ENCODE data around the gene PIP5K1B.

DNA sequence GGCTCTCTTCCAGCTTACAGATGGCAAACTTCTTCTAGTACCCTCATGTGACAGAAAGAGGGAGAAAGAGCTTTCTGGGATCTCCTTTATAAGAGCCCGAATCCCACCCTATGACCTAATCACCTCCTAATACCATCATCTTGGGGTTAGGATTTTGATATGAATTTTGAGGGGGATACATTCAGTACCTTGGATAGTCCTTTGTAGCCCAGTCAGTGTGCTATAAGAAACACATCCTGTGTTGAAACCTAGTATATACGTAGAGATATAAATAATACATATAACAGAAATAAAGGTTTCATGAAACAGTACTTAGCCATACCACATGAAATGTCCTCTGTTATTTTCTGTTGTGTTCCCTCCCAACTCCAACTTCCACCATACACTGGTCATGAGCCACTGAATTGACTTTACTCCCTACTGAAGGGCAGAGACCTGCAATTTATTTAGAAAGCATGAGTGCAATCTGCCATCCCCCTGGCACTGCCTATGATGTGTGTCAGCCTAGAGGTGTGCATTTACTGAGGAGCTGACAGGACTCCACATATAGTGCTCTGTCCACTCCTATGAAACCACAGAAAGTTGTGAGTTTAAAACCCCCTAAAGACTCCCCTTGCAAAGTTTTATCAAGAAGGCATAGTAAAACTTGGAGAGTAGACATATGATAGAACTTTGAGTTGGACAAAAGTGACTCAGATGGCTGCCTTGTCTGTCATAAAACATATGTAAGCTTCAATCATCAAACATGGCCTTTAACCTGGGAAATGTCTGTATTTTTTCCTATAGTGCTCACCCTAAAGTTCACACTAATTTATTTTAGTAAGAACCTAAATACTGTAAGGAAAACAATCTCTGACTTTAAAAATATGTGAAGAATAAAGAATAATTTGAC, 12.8 kb downstream of the PIP5K1B start:
- no peak for TF ChIP-seq CTCF (conservative IDR thresholded peaks at IDR 0.05 in 1 of 2, IDR thresholded peaks at IDR 0.05 in 1 of 2; ENCODE audit: extremely low read depth in 1 of 2, insufficient read depth in 1 of 2, low read depth in 1 of 2, low read length in 2 of 2)
- TF ChIP-seq EZH2 (IDR thresholded peaks at IDR 0.05; ENCODE audit: borderline replicate concordance, low read length) = no peak

All from mammary epithelial cell (primary cell).